ENCODE measurements around the gene ZNF524. TPM values are rescaled to one million over a fixed set of nuclear protein-coding genes. Genes with fewer than 3 reads are reported as not detected.

Gene ZNF524
- total and polyA plus RNA-seq, 12 donors: 7.9 to 39.4 (median 14.1) TPM

GRCh38 chr19:55641426-55642152 lies 41.5 kb downstream of the ZNF524 start:
- 1% methylated on average over 25 of the region's 25 CpGs for WGBS, 2 donors
- intact Hi-C loops (cut with DNase I): no loop called here
- DNase-seq (no peak), ATAC-seq (peak in 6 of 8 donors; percentile 0 to 6 (median 2))
- Histone ChIP-seq H3K36me3 (peaks cover 0 to 21% (median 8%) of the 10 kb centered on the region in 9 donors), H3K4me3 (peak overlapping the region; percentile 74 to 95 (median 84)), H3K27ac (peak overlapping the region; percentile 87 to 95 (median 90)), H3K4me1 (peaks cover 12 to 79% (median 56%) of the 10 kb centered on the region in 9 donors), H3K9me3 (no peaks in the 10 kb centered on the region), H3K27me3 (no peaks in the 10 kb centered on the region)
- TF ChIP-seq CTCF (IDR thresholded peaks at IDR 0.05): no peak

GRCh38 chr19:55642153-55643002 lies 42.3 kb downstream of the ZNF524 start:
- no peaks in the 10 kb centered on the region for H3K27me3 ChIP-seq
- intact Hi-C loops (cut with DNase I): no loop called here
- no peaks in the 10 kb centered on the region for H3K9me3 ChIP-seq
- H3K4me3 ChIP-seq: peak overlapping the region; percentile 74 to 95 (median 84)
- H3K36me3 ChIP-seq: peaks cover 0 to 21% (median 8%) of the 10 kb centered on the region in 9 donors
- TF ChIP-seq CTCF (IDR thresholded peaks at IDR 0.05): no peak
- DNase-seq (peak; percentile 14 to 35), ATAC-seq (peak in 2 of 8 donors; percentile 0 to 16)
- peaks cover 18 to 79% (median 58%) of the 10 kb centered on the region in 9 donors for H3K4me1 ChIP-seq
- peak overlapping the region in 9 of 10 donors; percentile 37 to 95 (median 89) for H3K27ac ChIP-seq
- 2 to 3% methylated on average over 64 to 65 of the region's 65 CpGs for WGBS, 2 donors

GRCh38 chr19:55643003-55643886 lies 43.2 kb downstream of the ZNF524 start, which contains the start of gene ZNF581:
Gene ZNF581, plus strand, starts transcription at chr19:55643649. Its CDS starts 923 bp downstream, at chr19:55644572.
- ATAC-seq (peak; percentile 23 to 66 (median 48)), DNase-seq (peak; percentile 73 to 76)
- Histone ChIP-seq H3K9me3 (no peaks in the 10 kb centered on the region), H3K4me3 (peak within 1 kb of the TSS; percentile 74 to 95 (median 84)), H3K27me3 (no peaks in the 10 kb centered on the region), H3K4me1 (peaks cover 22 to 75% (median 59%) of the 10 kb centered on the region in 9 donors), H3K27ac (peak within 1 kb of the TSS in 9 of 10 donors; percentile 77 to 95 (median 89)), H3K36me3 (peaks cover 0 to 20% (median 8%) of the 10 kb centered on the region in 9 donors)
- intact Hi-C loops (cut with DNase I): no loop called here
- TF ChIP-seq CTCF (IDR thresholded peaks at IDR 0.05): no peak
- WGBS, 2 donors: 2 to 3% methylated on average over 53 to 56 of the region's 56 CpGs

Measured in heart right ventricle (tissue), 16 donors.